A549 (cell line): ENCODE results near the gene UACA.
"Not testable (repeated sequence)": the region's sequence is repeated elsewhere in the genome, so short reads cannot be mapped to it uniquely, and the experiment has no call there.

Source experiments
- CBX8 ChIP-seq: fragments of 200-600 bp; sonication (generic); IDR thresholded peaks from 2 replicates; pipeline ENCODE4 v1.6.1; 2016
- CHD4 ChIP-seq: fragments of 200-600 bp; sonication (generic); IDR thresholded peaks from 2 replicates; pipeline ENCODE4 v1.6.1; 2016; ENCODE audit warnings: antibody characterized with exemption, mild to moderate bottlenecking, borderline replicate concordance
- CTCF ChIP-seq: fragments of >200 bp; sonication (Bioruptor Twin); formaldehyde crosslinking; IDR thresholded peaks from 3 replicates; pipeline ENCODE4 v1.5.1; 2016
- EP300 ChIP-seq, 2 experiments: fragments of >200 bp; sonication (Bioruptor Twin); formaldehyde crosslinking; IDR thresholded peaks; 2 replicates in 1 of 2; 3 replicates in 1 of 2; pipeline ENCODE4 v1.6.1; 2016 to 2017
- ESRRA ChIP-seq: fragments of 150-350 bp; IDR thresholded peaks from 2 replicates; pipeline ENCODE4 v1.6.1; 2014; ENCODE audit warnings: mild to moderate bottlenecking, low read length, borderline replicate concordance
- REST ChIP-seq: fragments of 200-600 bp; sonication (generic); IDR thresholded peaks from 2 replicates; pipeline ENCODE4 v1.6.1; 2016; ENCODE audit warnings: antibody characterized with exemption, mild to moderate bottlenecking, moderate library complexity

DNA sequence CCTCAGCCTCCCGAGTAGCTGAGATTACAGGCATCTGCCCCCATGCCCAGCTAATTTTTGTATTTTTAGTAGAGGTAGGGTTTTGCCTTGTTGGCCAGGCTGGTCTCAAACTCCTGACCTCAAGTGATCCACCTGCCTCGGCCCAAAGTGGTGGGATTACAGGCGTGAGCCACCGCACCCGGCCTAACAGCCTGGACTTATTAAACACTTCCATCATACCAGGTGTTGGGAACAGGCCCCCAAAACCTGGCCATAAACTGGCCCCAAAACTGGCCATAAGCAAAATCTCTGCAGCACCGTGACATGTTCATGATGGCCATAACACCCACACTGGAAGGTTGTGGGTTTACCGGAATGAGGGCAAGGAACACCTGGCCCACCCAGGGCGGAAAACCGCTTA, 41.0 kb upstream of the UACA start:
- TF ChIP-seq CBX8; EP300 (IDR thresholded peaks at IDR 0.05); CTCF; ESRRA; CHD4; REST: not testable (repeated sequence)
